ENCODE measurements around the gene MICAL3. TPM values are rescaled to one million over a fixed set of nuclear protein-coding genes. Genes with fewer than 3 reads are reported as not detected.

Gene MICAL3
- total RNA-seq, 1 donor from 2014 or later, result 103 TPM

DNA sequence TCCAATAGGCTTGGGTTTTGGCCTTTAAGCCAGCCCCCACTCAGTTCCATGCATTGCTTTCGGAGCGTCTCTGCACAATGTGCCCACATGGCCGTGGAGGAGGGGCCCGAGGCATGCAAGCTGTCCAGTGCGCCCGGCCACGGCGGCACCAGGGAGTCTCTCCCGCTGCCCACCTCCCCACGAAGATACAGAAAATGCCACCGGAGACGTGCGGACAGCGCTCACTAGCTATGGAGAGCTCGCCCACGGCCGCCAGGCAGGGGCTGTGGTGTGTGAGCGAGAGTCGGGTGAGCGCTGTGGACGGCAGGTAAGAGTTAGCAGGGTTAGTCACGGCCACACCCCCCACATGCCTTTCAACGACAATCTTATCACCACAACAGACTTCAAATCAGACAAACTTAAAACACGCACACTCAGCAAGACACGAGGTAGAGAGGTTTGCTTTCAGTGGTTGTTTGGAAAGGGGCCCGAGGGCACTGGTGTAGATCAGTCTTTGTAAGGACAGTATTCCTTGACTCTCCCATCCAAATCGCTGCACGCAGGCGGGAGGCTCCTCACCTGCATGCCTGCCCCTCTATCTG lies 231.4 kb downstream of the MICAL3 start:
- H3K36me3 Mint-ChIP-seq, result peaks cover 2% of the 10 kb centered on the region
- no peaks in the 10 kb centered on the region for H3K9me3 Mint-ChIP-seq
- no peak overlapping the region for H3K27ac Mint-ChIP-seq

DNA sequence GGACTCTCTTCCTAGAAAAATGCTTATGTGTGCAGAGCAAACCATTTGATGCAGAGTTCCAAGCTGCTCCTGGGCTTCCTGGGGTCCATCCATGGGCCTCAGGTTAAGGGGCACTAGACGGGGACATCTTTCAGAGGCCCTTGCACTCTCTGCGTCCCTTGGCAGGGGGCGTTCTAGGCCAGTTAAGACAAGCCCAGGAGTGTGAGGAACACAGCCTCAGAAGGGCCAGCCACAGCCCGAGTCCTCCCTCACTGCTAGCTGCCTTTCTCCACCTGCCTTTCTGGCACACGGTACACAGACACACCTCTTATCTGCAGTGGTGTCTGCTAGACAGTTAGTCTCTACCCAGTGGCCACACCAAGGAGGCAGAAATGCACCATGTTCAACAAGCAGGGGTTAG lies 232.1 kb downstream of the MICAL3 start:
- Mint-ChIP-seq H3K4me3 (no peak overlapping the region), H3K27ac (no peak overlapping the region), H3K27me3 (ENCODE audit: low read depth) (no peaks in the 10 kb centered on the region), H3K4me1 (no peaks in the 10 kb centered on the region), H3K9me3 (no peaks in the 10 kb centered on the region), H3K36me3 (peaks cover 2% of the 10 kb centered on the region)
- TF ChIP-seq, protein P1, sequence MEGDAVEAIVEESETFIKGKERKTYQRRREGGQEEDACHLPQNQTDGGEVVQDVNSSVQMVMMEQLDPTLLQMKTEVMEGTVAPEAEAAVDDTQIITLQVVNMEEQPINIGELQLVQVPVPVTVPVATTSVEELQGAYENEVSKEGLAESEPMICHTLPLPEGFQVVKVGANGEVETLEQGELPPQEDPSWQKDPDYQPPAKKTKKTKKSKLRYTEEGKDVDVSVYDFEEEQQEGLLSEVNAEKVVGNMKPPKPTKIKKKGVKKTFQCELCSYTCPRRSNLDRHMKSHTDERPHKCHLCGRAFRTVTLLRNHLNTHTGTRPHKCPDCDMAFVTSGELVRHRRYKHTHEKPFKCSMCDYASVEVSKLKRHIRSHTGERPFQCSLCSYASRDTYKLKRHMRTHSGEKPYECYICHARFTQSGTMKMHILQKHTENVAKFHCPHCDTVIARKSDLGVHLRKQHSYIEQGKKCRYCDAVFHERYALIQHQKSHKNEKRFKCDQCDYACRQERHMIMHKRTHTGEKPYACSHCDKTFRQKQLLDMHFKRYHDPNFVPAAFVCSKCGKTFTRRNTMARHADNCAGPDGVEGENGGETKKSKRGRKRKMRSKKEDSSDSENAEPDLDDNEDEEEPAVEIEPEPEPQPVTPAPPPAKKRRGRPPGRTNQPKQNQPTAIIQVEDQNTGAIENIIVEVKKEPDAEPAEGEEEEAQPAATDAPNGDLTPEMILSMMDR (IDR thresholded peaks at IDR 0.05; ENCODE audit: unreplicated experiment), result no peak
- DNase-seq (ENCODE audit: low spot score in 2 of 2, unreplicated experiment in 2 of 2), result no peak

More for the DNA sequence above, 231.4 kb downstream of the MICAL3 start:
- DNase-seq (ENCODE audit: low spot score in 2 of 2, unreplicated experiment in 2 of 2), result no peak
- H3K27me3 Mint-ChIP-seq (ENCODE audit: low read depth), result no peaks in the 10 kb centered on the region
- no peaks in the 10 kb centered on the region for H3K4me1 Mint-ChIP-seq
- TF ChIP-seq, protein P1 (IDR thresholded peaks at IDR 0.05; ENCODE audit: unreplicated experiment), result no peak
- no peak overlapping the region for H3K4me3 Mint-ChIP-seq

DNA sequence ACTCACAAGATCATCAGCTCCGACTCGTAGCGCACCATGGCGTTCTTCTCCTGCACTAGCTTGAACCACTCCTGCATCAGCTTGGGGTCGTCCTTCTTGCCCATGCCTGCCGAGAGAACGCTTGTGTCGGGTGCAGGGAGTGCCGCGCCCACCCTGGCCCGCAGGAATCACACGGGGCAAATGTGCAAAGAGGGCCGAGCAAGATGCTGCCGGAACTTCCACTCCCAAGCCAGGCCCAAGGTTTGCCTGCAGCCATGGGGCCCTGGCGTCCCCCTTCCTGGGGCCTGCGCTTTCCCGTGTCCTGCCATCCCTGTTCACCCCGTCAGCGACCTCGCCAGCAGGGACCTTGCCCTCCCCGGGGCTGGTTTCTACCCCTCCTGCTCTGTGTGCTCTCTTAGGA lies 233.2 kb downstream of the MICAL3 start:
- H3K4me1 Mint-ChIP-seq, result no peaks in the 10 kb centered on the region
- H3K4me3 Mint-ChIP-seq, result no peak overlapping the region
- no peaks in the 10 kb centered on the region for H3K27me3 Mint-ChIP-seq (ENCODE audit: low read depth)
- DNase-seq (ENCODE audit: low spot score in 2 of 2, unreplicated experiment in 2 of 2), result no peak
- H3K9me3 Mint-ChIP-seq, result no peaks in the 10 kb centered on the region
- H3K36me3 Mint-ChIP-seq, result peaks cover 2% of the 10 kb centered on the region
- H3K27ac Mint-ChIP-seq, result no peak overlapping the region
- TF ChIP-seq, protein P1 (IDR thresholded peaks at IDR 0.05; ENCODE audit: unreplicated experiment), result no peak

DNA sequence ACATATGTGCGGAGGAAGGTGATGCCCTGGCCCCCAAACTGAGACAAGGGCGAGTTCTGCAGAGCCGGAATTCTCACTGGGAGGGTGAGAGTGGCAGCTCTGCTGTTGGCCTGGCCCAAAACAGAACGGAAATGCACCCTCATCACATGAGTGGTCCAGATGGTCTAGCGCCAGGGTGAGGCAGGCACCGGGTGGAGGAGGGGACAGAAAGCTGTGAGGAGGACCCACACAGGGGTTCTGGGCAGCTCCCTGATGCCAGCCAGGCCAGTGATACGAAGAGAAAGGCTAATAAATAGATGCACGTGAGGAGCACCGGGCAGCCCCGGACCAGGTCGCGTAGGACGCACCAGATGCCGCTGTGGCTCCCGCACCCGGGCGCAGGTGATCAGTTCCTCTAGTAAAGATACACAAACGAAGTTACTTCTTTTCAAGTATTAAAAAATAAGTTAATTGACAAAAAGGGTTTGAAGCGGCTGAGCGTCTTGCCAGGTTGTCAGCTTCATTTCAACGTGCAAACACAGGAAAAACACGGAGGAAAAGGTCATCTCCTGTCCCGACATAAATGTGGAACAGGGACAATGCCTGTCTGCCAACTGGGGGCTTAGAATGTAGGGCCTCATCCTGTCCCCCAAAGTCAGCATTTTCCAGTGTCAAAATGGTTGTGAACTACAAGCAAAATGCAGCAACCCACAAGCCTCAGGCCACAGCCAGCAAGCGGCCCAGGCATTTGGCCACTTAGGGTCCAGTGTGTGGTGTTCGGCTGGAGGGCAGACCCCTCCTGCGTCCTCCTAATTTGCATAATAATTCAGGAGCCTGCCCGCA lies 234.8 kb downstream of the MICAL3 start:
- H3K36me3 Mint-ChIP-seq, result peaks cover 2% of the 10 kb centered on the region
- TF ChIP-seq, protein P1 (IDR thresholded peaks at IDR 0.05; ENCODE audit: unreplicated experiment), result no peak
- H3K27ac Mint-ChIP-seq, result no peak overlapping the region
- H3K4me1 Mint-ChIP-seq, result no peaks in the 10 kb centered on the region
- no peak for DNase-seq (ENCODE audit: low spot score in 2 of 2, unreplicated experiment in 2 of 2)
- H3K27me3 Mint-ChIP-seq (ENCODE audit: low read depth), result no peaks in the 10 kb centered on the region
- H3K9me3 Mint-ChIP-seq, result no peaks in the 10 kb centered on the region
- no peak overlapping the region for H3K4me3 Mint-ChIP-seq

DNA sequence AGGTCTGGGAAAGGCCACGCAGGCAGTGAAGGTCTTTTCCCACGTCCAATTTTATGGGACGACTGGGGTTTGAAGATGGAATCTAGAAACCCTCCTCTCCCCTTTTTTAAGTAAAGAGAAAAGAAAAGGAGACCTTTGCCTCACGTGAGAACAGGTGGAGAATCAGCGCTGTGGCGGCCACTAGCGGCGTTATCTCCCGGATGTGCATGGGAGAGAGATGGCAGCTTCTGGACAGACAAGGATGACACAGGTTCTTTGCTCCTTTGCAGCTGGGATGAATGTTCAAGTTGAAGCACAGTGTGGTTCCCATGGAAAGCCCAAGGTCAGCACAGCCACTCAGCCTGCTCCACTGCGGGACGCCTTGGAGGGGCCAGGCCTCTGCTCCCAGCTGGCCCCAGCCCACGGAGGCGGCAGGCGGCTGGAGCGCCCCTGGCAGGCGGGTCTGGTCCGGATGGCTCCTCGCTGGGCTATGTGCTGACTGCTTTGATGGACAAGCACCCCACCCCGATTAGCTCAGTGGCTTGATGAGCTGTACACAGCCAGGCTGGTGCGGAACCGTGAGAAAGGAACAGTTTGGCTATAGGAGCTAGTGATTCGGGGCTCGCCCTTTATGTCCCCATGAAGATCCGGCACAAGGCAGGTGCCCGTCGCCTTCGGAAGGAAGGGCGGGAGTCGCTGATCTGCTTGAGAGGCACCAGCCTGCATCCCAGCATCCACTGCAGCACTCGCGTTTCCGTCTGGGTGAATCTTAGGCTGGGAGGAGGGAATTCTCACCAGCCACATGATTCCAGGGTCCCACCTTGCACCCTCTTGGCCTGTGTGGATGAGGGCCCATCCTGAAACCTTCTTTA lies 235.6 kb downstream of the MICAL3 start:
- Mint-ChIP-seq H3K27ac (no peak overlapping the region), H3K36me3 (no peaks in the 10 kb centered on the region), H3K4me1 (no peaks in the 10 kb centered on the region), H3K27me3 (ENCODE audit: low read depth) (no peaks in the 10 kb centered on the region), H3K4me3 (no peak overlapping the region), H3K9me3 (no peaks in the 10 kb centered on the region)
- DNase-seq (ENCODE audit: low spot score in 2 of 2, unreplicated experiment in 2 of 2), result no peak
- TF ChIP-seq, protein P1 (IDR thresholded peaks at IDR 0.05; ENCODE audit: unreplicated experiment), result no peak

All from mesothelial cell of epicardium (in vitro differentiated cells).